ENCODE measurements around the gene SOX8. TPM values are rescaled to one million over a fixed set of nuclear protein-coding genes. Genes with fewer than 3 reads are reported as not detected.

Gene SOX8
- total and polyA plus RNA-seq, 10 of the 15 experiments (the other 5 are each of a cell fraction or from before 2014, with no cell fraction given), result not detected

- 12% methylated on average over 62 of the region's 63 CpGs for WGBS (ENCODE audit: insufficient coverage, insufficient replicate concordance, low lambda C conversion rate, missing lambda C conversion rate)
- no peaks in the 10 kb centered on the region for H3K36me3 ChIP-seq (ENCODE audit: control insufficient read depth in 2 of 2, insufficient read depth in 2 of 2, low read length in 1 of 2)
- H3K27ac ChIP-seq (ENCODE audit: control insufficient read depth, insufficient read depth), result no peak overlapping the region
- FAIRE-seq (no peak), ATAC-seq (no peak), DNase-seq (ENCODE audit: low read depth, low spot score) (no peak)
- SMC1A ChIA-PET (ENCODE audit: uncharacterized antibody, unreplicated experiment), result no interaction called here
- H3K27me3 ChIP-seq (replicated peaks in 1 of 2; ENCODE audit: control insufficient read depth in 2 of 2, insufficient read depth in 2 of 2, low read length in 1 of 2), result peaks cover 0 to 7% of the 10 kb centered on the region in 2 experiments; a peak in 2 of 4 replicates
- intact Hi-C loops (cut with micrococcal nuclease; ENCODE audit: unreplicated experiment) (no loop called here), in situ Hi-C loops (cut with MboI) (no loop called here)
- no peaks in the 10 kb centered on the region for H3K9me3 ChIP-seq (replicated peaks; ENCODE audit: control insufficient read depth, insufficient read depth, low read length)
- no peaks in the 10 kb centered on the region for H4K20me1 ChIP-seq (ENCODE audit: control insufficient read depth, insufficient read depth)
- no peak overlapping the region for H3K4me3 ChIP-seq
- no peak overlapping the region for H3K4me2 ChIP-seq (ENCODE audit: control insufficient read depth, insufficient read depth)
- no peak overlapping the region for H2AFZ ChIP-seq (ENCODE audit: control insufficient read depth, low read depth, low read length)
- POLR2A ChIA-PET, result no interaction called here
- no peaks in the 10 kb centered on the region for H3K79me2 ChIP-seq (ENCODE audit: control insufficient read depth, insufficient read depth, low read length)
- no peak overlapping the region for H3K9ac ChIP-seq (ENCODE audit: control insufficient read depth, insufficient read depth, low read length)
- H3K4me1 ChIP-seq (ENCODE audit: control insufficient read depth, insufficient read depth, low read length), result no peaks in the 10 kb centered on the region
- RAD21 ChIA-PET (ENCODE audit: unreplicated experiment), result no interaction called here
- CTCF ChIA-PET, result no interaction called here
- no TSS peak for BruUV-seq (replicated peaks)
- TF ChIP-seq WRNIP1 (IDR thresholded peaks at IDR 0.05; ENCODE audit: borderline replicate concordance, low read depth, low read length), result no peak
- TF ChIP-seq SRF (IDR thresholded peaks at IDR 0.05; ENCODE audit: low read depth in 2 of 2, low read length in 2 of 2), result no peak
- TF ChIP-seq CHD1 (IDR thresholded peaks at IDR 0.05; ENCODE audit: low read depth, low read length), result no peak
- TF ChIP-seq HDAC6 (IDR thresholded peaks at IDR 0.05; ENCODE audit: unreplicated experiment), result no peak
- TF ChIP-seq PKNOX1 (IDR thresholded peaks at IDR 0.05), result no peak
- TF ChIP-seq EED (IDR thresholded peaks at IDR 0.05; ENCODE audit: low read depth), result no peak
- TF ChIP-seq PBX3 (IDR thresholded peaks at IDR 0.05; ENCODE audit: insufficient replicate concordance, low read depth, low read length), result no peak
- TF ChIP-seq ZBTB4 (CRISPR knock-in tag; IDR thresholded peaks at IDR 0.05), result no peak
- TF ChIP-seq GATAD2B (conservative IDR thresholded peaks at IDR 0.05; ENCODE audit: low read depth), result no peak
- TF ChIP-seq PAX8 (IDR thresholded peaks at IDR 0.05), result no peak
- no peak for TF ChIP-seq BHLHE40 (IDR thresholded peaks at IDR 0.05; ENCODE audit: borderline replicate concordance in 1 of 2, low read depth in 2 of 2, low read length in 1 of 2)
- no peak for TF ChIP-seq TCF7 (IDR thresholded peaks at IDR 0.05; ENCODE audit: borderline replicate concordance)
- TF ChIP-seq CREB1 (IDR thresholded peaks at IDR 0.05; ENCODE audit: low read depth), result no peak
- no peak for TF ChIP-seq RCOR1 (conservative IDR thresholded peaks at IDR 0.05; ENCODE audit: low read depth, low read length)
- no peak for TF ChIP-seq CBX3 (IDR thresholded peaks at IDR 0.05; ENCODE audit: borderline replicate concordance, low read depth)
Measured at GRCh38 chr16:979859-980594, 1.5 kb upstream of the SOX8 start.

Measured in GM12878 (cell line).